Panc1 (cell line): ENCODE data around the gene NAGPA. TPM values are rescaled to one million over a fixed set of nuclear protein-coding genes. Genes with fewer than 3 reads are reported as not detected.
"Not testable (repeated sequence)": the region's sequence is repeated elsewhere in the genome, so short reads cannot be mapped to it uniquely, and the experiment has no call there.

ENCODE experiments used
- ATAC-seq: fragments of 200-7000 bp; cut with Tn5 transposase; 2 replicates; pipeline ENCODE4 v1.9.1; 2020; ENCODE audit warnings: mild to moderate bottlenecking, moderate library complexity
- Bru-seq: library from RNA; stranded (reverse); fragments of 400-500 nt; gene quantifications from one replicate; lab custom pipeline; 2021; lab: Mats Ljungman, UMichigan
- BruChase-seq, 2 experiments: library from RNA; stranded (reverse); fragments of 400-500 nt; gene quantifications; one replicate each; lab custom pipeline; 2021; lab: Mats Ljungman, UMichigan
- BruUV-seq: library from RNA; stranded (reverse); fragments of 400-500 nt; replicated peaks from 2 replicates; lab custom pipeline; 2021; lab: Mats Ljungman, UMichigan
- CTCF ChIA-PET: fragments of 300-600 bp; sonication (Branson Sonifier 250); formaldehyde crosslinking; loops from one replicate; lab custom pipeline; 2022; ENCODE audit warnings: antibody characterized with exemption; lab: Charles Lee
- POLR2A ChIA-PET: fragments of 300-600 bp; sonication (Branson Sonifier 250); formaldehyde crosslinking; loops from one replicate; lab custom pipeline; 2022; ENCODE audit warnings: antibody characterized with exemption; lab: Charles Lee
- DNase-seq: peaks from one replicate; pipeline ENCODE4 v3.0.0-alpha.2; 2010; ENCODE audit warnings: low read depth, low spot score
- H3K27ac ChIP-seq: 2 replicates; pipeline ENCODE4 v1.5.1; 2011; ENCODE audit warnings: mild to moderate bottlenecking, low read length, inconsistent platforms
- H3K27me3 ChIP-seq: fragments of 200-500 bp; sonication (Bioruptor generic); 2 replicates; pipeline ENCODE4 v1.6.0; 2014; ENCODE audit warnings: low read length, inconsistent platforms; ENCODE audit not compliant: control insufficient read depth, insufficient read depth
- H3K36me3 ChIP-seq: fragments of 200-500 bp; sonication (Bioruptor generic); 2 replicates; pipeline ENCODE4 v1.5.1; 2014; ENCODE audit warnings: inconsistent platforms, mild to moderate bottlenecking, low read length, moderate library complexity; ENCODE audit not compliant: control insufficient read depth, insufficient read depth
- H3K4me1 ChIP-seq: 2 replicates; pipeline ENCODE4 v1.5.1; 2011; ENCODE audit warnings: inconsistent platforms, mild to moderate bottlenecking, low read length, moderate library complexity; ENCODE audit not compliant: control insufficient read depth, insufficient read depth
- H3K4me3 ChIP-seq, 2 experiments: 2 replicates each; pipeline ENCODE4 v1.5.1; 2011 to 2012; ENCODE audit warnings: low read depth in 2 of 2, low read length in 2 of 2, mild to moderate bottlenecking in 2 of 2, inconsistent platforms in 1 of 2, moderate library complexity in 1 of 2
- H3K9me3 ChIP-seq: fragments of 200-500 bp; sonication (Bioruptor generic); 2 replicates; pipeline ENCODE4 v1.5.1; 2014; ENCODE audit warnings: low read depth, mild to moderate bottlenecking, inconsistent platforms, low read length, moderate library complexity; ENCODE audit not compliant: control insufficient read depth, insufficient read depth
- POLR2AphosphoS5 ChIP-seq: IDR thresholded peaks from 2 replicates; pipeline ENCODE4 v1.6.1; 2012; ENCODE audit warnings: mild to moderate bottlenecking, low read depth, low read length, moderate library complexity
- REST ChIP-seq, 2 experiments: IDR thresholded peaks; 2 replicates each; pipeline ENCODE4 v1.6.1; 2011 to 2012; ENCODE audit warnings: low read depth in 2 of 2, control low read depth in 1 of 2, low read length in 1 of 2, mild to moderate bottlenecking in 1 of 2, moderate library complexity in 1 of 2; ENCODE audit not compliant: insufficient read depth in 1 of 2
- SIN3A ChIP-seq: IDR thresholded peaks from 2 replicates; pipeline ENCODE4 v1.6.1; 2012; ENCODE audit warnings: low read depth, mild to moderate bottlenecking, low read length, moderate library complexity, borderline replicate concordance; ENCODE audit not compliant: insufficient read depth
- in situ Hi-C: cut with HindIII; loops from 2 replicates; pipeline ENCODE4 v1.10.0; 2016; ENCODE audit warnings: low sequenced_read_pairs, low pct_unique_long_range_greater_than_20kb
- intact Hi-C: fragments of 100-400 bp; cut with micrococcal nuclease; formaldehyde crosslinking; loops from one replicate; pipeline ENCODE4 v1.10.0; 2022; ENCODE audit not compliant: unreplicated experiment
- long read RNA-seq: library from polyadenylated mRNA; unstranded; transcript quantifications from one replicate; pipeline ENCODE4 v2.0.0, GENCODE V29; 2021; ENCODE audit not compliant: unreplicated experiment
- polyA plus RNA-seq: library from polyadenylated mRNA; unstranded; fragments of >200 nt; gene quantifications from one replicate; pipeline ENCODE4 v1.2.1, GENCODE V29; 2012; ENCODE audit warnings: missing spikeins; ENCODE audit not compliant: insufficient read length
- total RNA-seq: library from RNA; stranded (reverse); gene quantifications from one replicate; pipeline ENCODE4 v1.2.1, GENCODE V29; 2021; ENCODE audit not compliant: unreplicated experiment
- TF ChIP-seq, protein P1 (sequence below): fragments of 450-650 bp; IDR thresholded peaks from 2 replicates; pipeline ENCODE4 v1.5.1; 2017; ENCODE audit warnings: mild to moderate bottlenecking

Gene NAGPA, protein sequence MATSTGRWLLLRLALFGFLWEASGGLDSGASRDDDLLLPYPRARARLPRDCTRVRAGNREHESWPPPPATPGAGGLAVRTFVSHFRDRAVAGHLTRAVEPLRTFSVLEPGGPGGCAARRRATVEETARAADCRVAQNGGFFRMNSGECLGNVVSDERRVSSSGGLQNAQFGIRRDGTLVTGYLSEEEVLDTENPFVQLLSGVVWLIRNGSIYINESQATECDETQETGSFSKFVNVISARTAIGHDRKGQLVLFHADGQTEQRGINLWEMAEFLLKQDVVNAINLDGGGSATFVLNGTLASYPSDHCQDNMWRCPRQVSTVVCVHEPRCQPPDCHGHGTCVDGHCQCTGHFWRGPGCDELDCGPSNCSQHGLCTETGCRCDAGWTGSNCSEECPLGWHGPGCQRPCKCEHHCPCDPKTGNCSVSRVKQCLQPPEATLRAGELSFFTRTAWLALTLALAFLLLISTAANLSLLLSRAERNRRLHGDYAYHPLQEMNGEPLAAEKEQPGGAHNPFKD
- total RNA-seq (19.2 TPM), Bru-seq, nascent RNA (percentile 51 among the genes with signal in this experiment), BruChase-seq, experiment 1, labeled RNA remaining after a 2-hour chase (percentile 50 among the genes with signal in this experiment), BruChase-seq, experiment 2, labeled RNA remaining after a 6-hour chase (percentile 57 among the genes with signal in this experiment)
- 25.0 TPM for polyA plus RNA-seq
- long read RNA-seq, transcript NAGPA-201 (10 exons, 2,202 nt) = major isoform, 18 of 47 reads
- long read RNA-seq, partial matches to known transcripts = 14 of 47 reads
- long read RNA-seq, other reads (novel, unspliced or antisense) = 13 of 47 reads

DNA sequence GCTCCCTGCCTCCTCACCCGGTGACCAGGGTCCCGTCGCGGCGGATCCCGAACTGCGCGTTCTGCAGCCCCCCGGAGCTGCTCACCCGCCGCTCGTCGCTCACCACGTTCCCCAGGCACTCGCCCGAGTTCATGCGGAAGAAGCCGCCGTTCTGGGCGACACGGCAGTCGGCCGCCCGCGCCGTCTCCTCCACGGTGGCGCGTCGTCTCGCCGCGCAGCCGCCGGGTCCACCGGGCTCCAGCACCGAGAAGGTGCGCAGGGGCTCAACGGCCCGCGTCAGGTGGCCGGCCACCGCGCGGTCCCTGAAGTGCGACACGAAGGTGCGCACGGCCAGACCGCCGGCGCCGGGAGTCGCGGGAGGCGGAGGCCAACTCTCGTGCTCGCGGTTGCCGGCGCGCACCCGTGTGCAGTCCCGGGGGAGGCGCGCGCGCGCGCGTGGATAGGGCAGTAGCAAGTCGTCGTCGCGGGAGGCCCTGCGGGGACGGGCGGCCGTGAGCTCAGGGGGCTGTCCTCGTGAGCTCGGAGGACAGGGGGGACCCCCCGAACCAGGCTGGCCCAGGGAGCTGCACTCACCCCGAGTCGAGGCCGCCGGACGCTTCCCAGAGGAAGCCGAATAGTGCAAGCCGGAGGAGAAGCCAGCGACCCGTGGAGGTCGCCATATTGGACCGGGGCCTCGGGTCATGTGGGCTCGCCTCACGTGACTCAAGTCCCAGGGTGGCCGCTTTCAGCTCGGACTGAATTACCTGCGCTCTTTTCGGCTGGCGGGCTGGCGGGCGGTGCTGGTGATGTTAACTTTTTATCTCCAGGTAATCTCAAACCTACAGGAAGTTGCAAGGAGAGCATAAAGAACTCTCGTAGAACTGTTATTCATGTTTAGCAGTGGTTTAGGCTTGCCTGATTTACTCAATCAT, at the start of gene NAGPA:
Gene NAGPA (minus strand): TSS at position 680 of the 911 bp plus-strand sequence. CDS start 21 bp downstream, at position 659.
- BruUV-seq = no TSS peak
- CTCF ChIA-PET = interaction anchor here (0.8 kb wide), 1 partner anchor 8 kb away, joined by 7 read pairs; no protein-coding TSS in a partner anchor

DNA sequence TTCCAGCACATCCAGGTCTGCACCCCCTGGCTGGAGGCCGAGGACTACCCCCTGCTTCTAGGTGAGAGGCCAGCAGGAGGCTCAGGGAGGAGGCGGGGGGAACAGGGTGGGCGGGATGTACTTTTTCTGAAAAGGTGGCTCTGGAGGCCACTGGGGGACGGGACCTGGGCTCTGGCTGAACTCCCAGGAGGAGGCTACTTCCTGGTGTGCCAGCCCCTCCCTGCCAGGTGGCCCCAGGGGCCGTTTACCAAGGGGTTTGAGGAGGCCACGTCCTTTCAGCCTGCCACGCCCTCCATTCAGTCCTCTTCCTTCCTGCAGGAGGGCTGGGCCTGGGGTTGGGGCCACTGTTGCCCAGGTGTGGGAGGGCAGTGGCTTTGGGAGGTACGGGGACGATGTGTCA, 47.3 kb upstream of the NAGPA start:
- intact Hi-C loops, BruUV-seq: not testable (repeated sequence)
- CTCF ChIA-PET = interaction anchor here (0.6 to 0.7 kb wide), 2 partner anchors 11 to 18 kb away, joined by 3 to 6 read pairs; no protein-coding TSS in a partner anchor

More for the DNA sequence above, at the start of gene NAGPA:
- TF ChIP-seq SIN3A (peak; percentile 97), POLR2AphosphoS5 (peak; percentile 67; the same call in 1 of the 2 replicates), REST (IDR thresholded peaks at IDR 0.05; ENCODE audit: insufficient read depth in 1 of 2, low read depth in 2 of 2, low read length in 1 of 2) (0 out of 4 replicates have a peak, but pooled peaks of 1 of the 2 experiments have one; percentile 25)
- TF ChIP-seq, protein P1, sequence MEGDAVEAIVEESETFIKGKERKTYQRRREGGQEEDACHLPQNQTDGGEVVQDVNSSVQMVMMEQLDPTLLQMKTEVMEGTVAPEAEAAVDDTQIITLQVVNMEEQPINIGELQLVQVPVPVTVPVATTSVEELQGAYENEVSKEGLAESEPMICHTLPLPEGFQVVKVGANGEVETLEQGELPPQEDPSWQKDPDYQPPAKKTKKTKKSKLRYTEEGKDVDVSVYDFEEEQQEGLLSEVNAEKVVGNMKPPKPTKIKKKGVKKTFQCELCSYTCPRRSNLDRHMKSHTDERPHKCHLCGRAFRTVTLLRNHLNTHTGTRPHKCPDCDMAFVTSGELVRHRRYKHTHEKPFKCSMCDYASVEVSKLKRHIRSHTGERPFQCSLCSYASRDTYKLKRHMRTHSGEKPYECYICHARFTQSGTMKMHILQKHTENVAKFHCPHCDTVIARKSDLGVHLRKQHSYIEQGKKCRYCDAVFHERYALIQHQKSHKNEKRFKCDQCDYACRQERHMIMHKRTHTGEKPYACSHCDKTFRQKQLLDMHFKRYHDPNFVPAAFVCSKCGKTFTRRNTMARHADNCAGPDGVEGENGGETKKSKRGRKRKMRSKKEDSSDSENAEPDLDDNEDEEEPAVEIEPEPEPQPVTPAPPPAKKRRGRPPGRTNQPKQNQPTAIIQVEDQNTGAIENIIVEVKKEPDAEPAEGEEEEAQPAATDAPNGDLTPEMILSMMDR = no peak
- DNase-seq = no peak
- intact Hi-C loops (no loop called here), in situ Hi-C loops (no loop called here)
- H3K27ac ChIP-seq = peak within 1 kb of the TSS; percentile 87
- H3K4me3 ChIP-seq = peak within 1 kb of the TSS; percentile 57 to 84
- H3K4me1 ChIP-seq = peaks cover 11% of the 10 kb centered on the region
- H3K27me3 ChIP-seq = no peaks in the 10 kb centered on the region
- peak; percentile 91 for ATAC-seq
- POLR2A ChIA-PET = interaction anchor here (0.6 to 0.7 kb wide), 2 partner anchors 88 to 313 kb away, joined by 4 to 5 read pairs; no protein-coding TSS in a partner anchor
- no peaks in the 10 kb centered on the region for H3K9me3 ChIP-seq
- H3K36me3 ChIP-seq = no peaks in the 10 kb centered on the region

DNA sequence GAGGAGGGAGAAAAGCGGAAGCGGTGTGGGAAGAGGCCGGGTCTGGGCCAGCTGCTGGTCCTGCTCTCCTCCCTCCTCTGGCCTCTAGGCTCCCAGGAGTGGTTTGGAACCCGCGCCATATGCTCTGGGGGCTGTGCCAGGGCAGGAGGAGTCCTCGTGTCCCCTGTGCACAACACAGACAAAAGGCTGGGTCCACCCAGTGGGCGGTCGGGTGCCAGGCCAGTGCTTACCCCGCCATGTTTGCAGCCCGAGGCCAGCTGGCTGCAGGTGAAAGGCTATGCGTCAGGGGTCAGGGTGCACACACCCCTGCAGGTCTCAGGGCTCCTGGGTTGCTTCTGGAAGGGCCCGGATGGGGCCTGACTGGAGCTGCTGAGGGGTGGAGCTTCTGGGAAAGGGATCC, 46.7 kb upstream of the NAGPA start:
- DNase-seq, in situ Hi-C loops, ATAC-seq, H3K4me1 ChIP-seq, H3K4me3 ChIP-seq, H3K9me3 ChIP-seq, intact Hi-C loops, POLR2A ChIA-PET, BruUV-seq, H3K36me3 ChIP-seq, H3K27me3 ChIP-seq, H3K27ac ChIP-seq: not testable (repeated sequence)
- CTCF ChIA-PET = interaction anchor here (0.7 kb wide), 1 partner anchor 18 kb away, joined by 6 read pairs; no protein-coding TSS in a partner anchor

More for the DNA sequence above, 47.3 kb upstream of the NAGPA start:
- H3K9me3 ChIP-seq, H3K36me3 ChIP-seq, H3K27ac ChIP-seq, H3K27me3 ChIP-seq, DNase-seq, H3K4me1 ChIP-seq, in situ Hi-C loops, H3K4me3 ChIP-seq, POLR2A ChIA-PET, ATAC-seq: not testable (repeated sequence)
